Mammary microvascular endothelial cell (primary cell): Measurements from ENCODE around the gene RPL22L1. TPM values are rescaled to one million over a fixed set of nuclear protein-coding genes. Genes with fewer than 3 reads are reported as not detected.

Experiments
- total RNA-seq: library from RNA; depleted of rRNA; stranded (reverse); fragments of >200 nt; gene quantifications from 2 replicates; pipeline ENCODE4 v1.2.3, GENCODE V29; 2015

Gene RPL22L1
- 328 and 359 TPM in 2 replicates for total RNA-seq

GRCh38 chr3:170869645-170870593 is at the start of gene RPL22L1:
TSS of gene RPL22L1 (minus strand) at chr3:170870195. CDS start at chr3:170870167, 28 bp downstream.

GRCh38 chr3:170908235-170909116 is 38.5 kb upstream of the RPL22L1 start, which contains the start of gene EIF5A2:
TSS of gene EIF5A2 (minus strand) at chr3:170908637. CDS start at chr3:170907806, 831 bp downstream.

Other genes starting within 250 kb of the RPL22L1 start
- 4.9 and 8.8 TPM in 2 replicates for gene EIF5A2, start 38.4 kb upstream of the RPL22L1 start, total RNA-seq
- 0.05 TPM in 1 of 2 replicates, not detected in the other for gene SLC2A2, start 156.5 kb upstream of the RPL22L1 start, total RNA-seq